ENCODE measurements around the gene OSBPL1A.

Gene OSBPL1A

DNA sequence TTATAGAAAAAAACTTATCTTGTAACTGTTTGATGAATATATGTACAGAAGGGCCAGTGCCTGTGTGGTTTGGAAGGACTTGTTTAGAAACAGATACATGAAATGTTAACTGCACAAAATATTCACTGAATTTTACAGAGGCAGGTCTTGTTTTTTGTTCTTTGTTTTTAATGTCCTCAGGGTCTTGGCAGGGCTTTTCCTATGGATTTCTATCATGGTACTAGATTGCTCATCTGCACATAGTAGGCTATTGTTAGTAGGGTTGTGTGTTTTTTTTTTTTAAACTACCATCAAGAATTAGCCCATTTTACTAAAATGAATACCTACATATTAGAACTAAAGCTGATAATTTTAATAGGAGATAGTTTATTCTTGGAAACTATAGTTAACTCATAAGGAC is 255.2 kb downstream of the OSBPL1A start:
- no peak overlapping the region for H3K4me3 ChIP-seq (ENCODE audit: low read depth, low read length)
- TF ChIP-seq, protein P1, sequence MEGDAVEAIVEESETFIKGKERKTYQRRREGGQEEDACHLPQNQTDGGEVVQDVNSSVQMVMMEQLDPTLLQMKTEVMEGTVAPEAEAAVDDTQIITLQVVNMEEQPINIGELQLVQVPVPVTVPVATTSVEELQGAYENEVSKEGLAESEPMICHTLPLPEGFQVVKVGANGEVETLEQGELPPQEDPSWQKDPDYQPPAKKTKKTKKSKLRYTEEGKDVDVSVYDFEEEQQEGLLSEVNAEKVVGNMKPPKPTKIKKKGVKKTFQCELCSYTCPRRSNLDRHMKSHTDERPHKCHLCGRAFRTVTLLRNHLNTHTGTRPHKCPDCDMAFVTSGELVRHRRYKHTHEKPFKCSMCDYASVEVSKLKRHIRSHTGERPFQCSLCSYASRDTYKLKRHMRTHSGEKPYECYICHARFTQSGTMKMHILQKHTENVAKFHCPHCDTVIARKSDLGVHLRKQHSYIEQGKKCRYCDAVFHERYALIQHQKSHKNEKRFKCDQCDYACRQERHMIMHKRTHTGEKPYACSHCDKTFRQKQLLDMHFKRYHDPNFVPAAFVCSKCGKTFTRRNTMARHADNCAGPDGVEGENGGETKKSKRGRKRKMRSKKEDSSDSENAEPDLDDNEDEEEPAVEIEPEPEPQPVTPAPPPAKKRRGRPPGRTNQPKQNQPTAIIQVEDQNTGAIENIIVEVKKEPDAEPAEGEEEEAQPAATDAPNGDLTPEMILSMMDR (IDR thresholded peaks at IDR 0.05; ENCODE audit: low read depth, low read length), result no peak
- no peaks in the 10 kb centered on the region for H3K9me3 ChIP-seq (ENCODE audit: severe bottlenecking)
- no peaks in the 10 kb centered on the region for H3K27me3 ChIP-seq (ENCODE audit: insufficient read depth, low read depth, severe bottlenecking)
- H3K27ac ChIP-seq, result no peak overlapping the region
- H3K36me3 ChIP-seq, result no peaks in the 10 kb centered on the region
- no peak for DNase-seq

DNA sequence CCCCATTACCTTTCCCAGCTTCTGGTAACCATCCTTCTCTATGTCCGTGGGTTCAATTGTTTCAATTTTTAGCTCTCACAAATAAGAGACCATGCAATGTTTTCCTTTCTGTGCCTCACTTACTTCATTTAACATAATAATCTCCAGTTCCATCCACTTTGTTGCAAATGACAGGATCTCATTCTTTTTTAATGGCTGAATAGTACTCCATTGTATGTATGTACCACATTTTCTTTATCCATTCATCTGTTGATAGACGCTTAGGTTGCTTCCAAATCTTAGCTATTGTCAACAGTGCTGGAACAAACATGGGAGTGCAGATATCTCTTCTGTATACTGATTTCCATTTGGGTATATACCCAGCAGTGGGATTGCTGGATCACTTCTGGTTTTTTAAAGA is 256.9 kb downstream of the OSBPL1A start:
- Histone ChIP-seq H3K27ac (no peak overlapping the region), H3K4me3 (ENCODE audit: low read depth, low read length) (no peak overlapping the region), H3K27me3 (ENCODE audit: insufficient read depth, low read depth, severe bottlenecking) (no peaks in the 10 kb centered on the region), H3K36me3 (no peaks in the 10 kb centered on the region), H3K9me3 (ENCODE audit: severe bottlenecking) (no peaks in the 10 kb centered on the region)
- TF ChIP-seq, protein P1 (IDR thresholded peaks at IDR 0.05; ENCODE audit: low read depth, low read length), result no peak
- no peak for DNase-seq

DNA sequence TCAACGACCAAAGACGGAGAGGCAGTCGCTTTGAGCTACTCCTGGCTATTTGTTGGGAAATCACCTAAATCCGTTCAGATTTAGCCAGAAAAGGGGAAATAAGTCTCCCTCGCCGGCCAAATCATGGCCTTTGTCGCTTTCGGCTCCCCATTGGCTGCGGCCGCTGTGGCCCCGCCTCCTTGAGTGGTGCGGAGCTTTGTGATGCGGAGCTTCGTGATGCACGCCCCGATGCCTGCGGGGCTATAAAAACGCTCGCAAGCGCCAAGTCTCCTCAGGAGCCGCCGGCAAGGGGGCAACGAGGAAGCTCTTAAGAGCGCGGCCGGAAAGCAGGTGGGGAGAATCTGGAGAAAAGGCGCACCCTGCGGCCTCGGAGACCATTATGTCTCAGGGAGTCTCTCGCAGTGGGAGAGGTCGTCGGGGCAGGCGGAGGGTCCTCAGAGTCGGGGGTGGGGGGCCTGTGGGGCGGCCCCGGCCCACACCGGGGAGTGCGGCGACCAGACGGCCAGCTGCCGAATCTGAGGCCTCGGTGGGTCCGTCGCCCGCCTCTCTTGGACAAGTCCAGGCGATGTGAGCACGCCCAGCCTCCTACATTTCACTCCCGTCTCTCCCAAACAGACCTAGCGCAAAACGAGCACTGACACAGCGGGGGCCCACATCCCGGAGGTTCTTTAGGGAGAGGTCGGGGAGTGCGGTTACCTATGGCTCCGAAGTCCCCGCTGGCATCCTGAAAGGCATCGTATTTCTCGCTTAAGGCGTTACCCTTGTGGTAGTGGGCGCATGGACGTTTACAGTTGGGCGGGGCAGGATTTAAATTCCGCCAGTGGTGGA is 258.6 kb downstream of the OSBPL1A start, which contains the start of gene CABYR:
CABYR (plus strand) TSS at position 274 of the 828 bp plus-strand sequence. CDS start 4,053 bp downstream, outside the sequence.
- Histone ChIP-seq H3K27me3 (ENCODE audit: insufficient read depth, low read depth, severe bottlenecking) (no peaks in the 10 kb centered on the region), H3K36me3 (no peaks in the 10 kb centered on the region), H3K27ac (no peak within 1 kb of the TSS), H3K4me3 (ENCODE audit: low read depth, low read length) (peak within 1 kb of the TSS; percentile 49), H3K9me3 (ENCODE audit: severe bottlenecking) (no peaks in the 10 kb centered on the region)
- TF ChIP-seq, protein P1 (IDR thresholded peaks at IDR 0.05; ENCODE audit: low read depth, low read length), result no peak
- peak; percentile 31 for DNase-seq

DNA sequence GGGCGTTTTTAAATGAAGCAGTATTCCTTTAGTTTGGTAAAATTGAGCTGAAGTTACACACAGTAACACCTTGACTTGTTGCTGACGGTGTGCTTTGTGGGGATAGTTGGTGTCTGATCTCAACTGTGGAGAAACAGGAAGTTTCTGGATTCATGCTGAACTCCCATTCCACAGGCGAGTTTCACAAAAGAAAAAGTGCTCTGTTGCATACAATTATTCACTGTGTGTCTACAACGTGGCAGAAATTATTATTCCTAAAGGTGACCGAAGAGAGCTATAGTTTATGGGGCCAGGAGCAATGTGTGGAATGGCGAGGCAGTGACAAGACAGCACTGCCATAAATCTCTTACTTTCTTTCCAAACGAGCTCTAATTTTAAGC is 259.2 kb downstream of the OSBPL1A start:
- no peak for DNase-seq
- peak overlapping the region; percentile 49 for H3K4me3 ChIP-seq (ENCODE audit: low read depth, low read length)
- no peaks in the 10 kb centered on the region for H3K9me3 ChIP-seq (ENCODE audit: severe bottlenecking)
- H3K27me3 ChIP-seq (ENCODE audit: insufficient read depth, low read depth, severe bottlenecking), result no peaks in the 10 kb centered on the region
- H3K27ac ChIP-seq, result no peak overlapping the region
- TF ChIP-seq, protein P1 (IDR thresholded peaks at IDR 0.05; ENCODE audit: low read depth, low read length), result no peak
- no peaks in the 10 kb centered on the region for H3K36me3 ChIP-seq

DNA sequence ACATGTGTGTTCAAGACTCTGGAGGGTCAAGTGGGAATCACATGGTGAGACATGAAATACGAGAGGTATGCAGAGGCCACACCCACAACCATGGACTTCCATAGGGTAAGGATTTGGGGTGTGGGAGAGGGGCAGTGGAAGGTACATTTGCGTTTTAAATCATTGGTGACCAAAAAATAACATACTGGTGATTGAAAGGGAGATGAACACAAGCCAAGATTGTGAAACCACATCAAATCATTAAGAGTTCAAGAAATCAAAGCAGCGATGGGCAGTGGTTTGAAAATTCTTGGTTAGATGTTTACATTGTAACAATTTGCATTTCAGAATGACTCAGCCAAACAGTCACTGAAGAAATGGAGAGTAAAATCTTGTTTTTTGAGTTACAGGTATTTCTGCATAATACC is 260.7 kb downstream of the OSBPL1A start:
- Histone ChIP-seq H3K27ac (no peak overlapping the region), H3K27me3 (ENCODE audit: insufficient read depth, low read depth, severe bottlenecking) (no peaks in the 10 kb centered on the region), H3K4me3 (ENCODE audit: low read depth, low read length) (no peak overlapping the region), H3K36me3 (no peaks in the 10 kb centered on the region; the same call in 1 of the 2 replicates), H3K9me3 (ENCODE audit: severe bottlenecking) (no peaks in the 10 kb centered on the region)
- TF ChIP-seq, protein P1 (IDR thresholded peaks at IDR 0.05; ENCODE audit: low read depth, low read length), result no peak
- no peak for DNase-seq
